SK-N-SH (cell line): ENCODE results near the gene APP. TPM values are rescaled to one million over a fixed set of nuclear protein-coding genes. Genes with fewer than 3 reads are reported as not detected.

Experiments used
- CTCF ChIA-PET: fragments of 300-600, 350-600 bp; formaldehyde crosslinking; extraction: SDS; loops from one replicate; lab custom pipeline; 2021; lab: Yijun Ruan, JAX
- POLR2A ChIA-PET: fragments of 350-600 bp; sonication (Branson Sonifier 250); formaldehyde crosslinking; extraction: SDS; loops from one replicate; lab custom pipeline; 2020; ENCODE audit warnings: antibody characterized with exemption, inconsistent platforms; lab: Yijun Ruan, JAX
- DNase-seq: peaks from one replicate; pipeline ENCODE4 v3.0.0; 2012
- H2AFZ ChIP-seq: fragments of 200-600 bp; sonication (generic); 2 replicates; pipeline ENCODE4 v1.8.1; 2016; ENCODE audit warnings: antibody characterized with exemption, mild to moderate bottlenecking, low read depth
- H3F3A ChIP-seq: fragments of 200-600 bp; sonication (generic); replicated peaks from 2 replicates; pipeline ENCODE3; 2016; ENCODE audit warnings: antibody characterized with exemption, mild to moderate bottlenecking; ENCODE audit not compliant: insufficient read depth
- H3K27ac ChIP-seq, 2 experiments: fragments of 200-500 bp in 1 of 2; fragments of 200-600 bp in 1 of 2; sonication (Bioruptor generic) in 1 of 2; sonication (generic), shearing (Covaris generic) in 1 of 2; 2 replicates each; pipeline versions ENCODE4 v1.5.1 to v1.6.1; 2014 to 2016; ENCODE audit warnings: low read depth in 2 of 2, inconsistent platforms in 1 of 2, low read length in 1 of 2, mild to moderate bottlenecking in 1 of 2, mixed read lengths in 1 of 2
- H3K27me3 ChIP-seq: fragments of 200-600 bp; sonication (generic), shearing (Covaris generic); 2 replicates; pipeline ENCODE4 v1.6.1; 2016; ENCODE audit warnings: mixed run types; ENCODE audit not compliant: insufficient read depth
- H3K36me3 ChIP-seq, 2 experiments: fragments of 200-500 bp in 1 of 2; fragments of 200-600 bp in 1 of 2; sonication (Bioruptor generic) in 1 of 2; sonication (generic) in 1 of 2; replicated peaks in 1 of 2; 2 replicates each; pipeline versions ENCODE3 to v1.5.1; 2014 to 2016; ENCODE audit warnings: low read length in 1 of 2, mild to moderate bottlenecking in 1 of 2; ENCODE audit not compliant: insufficient read depth in 2 of 2, control insufficient read depth in 1 of 2
- H3K4me1 ChIP-seq, 2 experiments: fragments of 200-500 bp in 1 of 2; fragments of 200-600 bp in 1 of 2; sonication (Bioruptor generic) in 1 of 2; sonication (generic), shearing (Covaris generic) in 1 of 2; 2 replicates each; pipeline versions ENCODE4 v1.5.1 to v1.6.1; 2014 to 2016; ENCODE audit warnings: low read depth in 1 of 2, low read length in 1 of 2, mixed run types in 1 of 2; ENCODE audit not compliant: insufficient read depth in 2 of 2, control insufficient read depth in 1 of 2
- H3K4me2 ChIP-seq: fragments of 200-600 bp; sonication (generic), shearing (Covaris generic); 2 replicates; pipeline ENCODE4 v1.6.1; 2017; ENCODE audit warnings: mixed run types
- H3K4me3 ChIP-seq, 2 experiments: fragments of 200-500 bp in 1 of 2; fragments of 200-600 bp in 1 of 2; sonication (Bioruptor generic) in 1 of 2; sonication (generic), shearing (Covaris generic) in 1 of 2; 2 replicates each; pipeline versions ENCODE4 v1.5.1 to v1.8.1; 2014 to 2016; ENCODE audit warnings: low read depth in 2 of 2, inconsistent platforms in 1 of 2, low read length in 1 of 2, mild to moderate bottlenecking in 1 of 2, mixed read lengths in 1 of 2, moderate library complexity in 1 of 2
- H3K79me2 ChIP-seq: fragments of 200-600 bp; sonication (generic); 2 replicates; pipeline ENCODE4 v1.8.1; 2017; ENCODE audit warnings: mild to moderate bottlenecking; ENCODE audit not compliant: insufficient read depth
- H3K9ac ChIP-seq: fragments of 200-600 bp; sonication (generic); 2 replicates; pipeline ENCODE4 v1.6.1; 2017; ENCODE audit warnings: mixed run types
- H3K9me2 ChIP-seq: fragments of 200-600 bp; sonication (generic); 2 replicates; pipeline ENCODE4 v1.6.1; 2017; ENCODE audit warnings: mixed run types
- H3K9me3 ChIP-seq: fragments of 200-600 bp; sonication (generic); 2 replicates; pipeline ENCODE4 v1.6.1; 2017; ENCODE audit warnings: mixed run types, mild to moderate bottlenecking, moderate library complexity
- H4K20me1 ChIP-seq: fragments of 200-600 bp; sonication (generic); 2 replicates; pipeline ENCODE4 v1.6.1; 2017; ENCODE audit warnings: mild to moderate bottlenecking, mixed run types; ENCODE audit not compliant: insufficient read depth
- CHD2 ChIP-seq: fragments of 150-350 bp; IDR thresholded peaks from 2 replicates; pipeline ENCODE4 v1.6.1; 2018; ENCODE audit warnings: low read length; ENCODE audit not compliant: partially characterized antibody
- CTCF ChIP-seq: fragments of 200-600 bp; sonication (generic); IDR thresholded peaks from 2 replicates; pipeline ENCODE4 v1.6.1; 2017; ENCODE audit warnings: antibody characterized with exemption, mild to moderate bottlenecking, moderate library complexity
- ELF1 ChIP-seq: IDR thresholded peaks from 2 replicates; pipeline ENCODE4 v1.4.0; 2012
- EZH2phosphoT487 ChIP-seq: fragments of 200-600 bp; sonication (generic); IDR thresholded peaks from 2 replicates; pipeline ENCODE4 v1.6.1; 2017; ENCODE audit warnings: low read depth, mixed run types, mild to moderate bottlenecking, antibody characterized with exemption, moderate library complexity, borderline replicate concordance
- FOSL2 ChIP-seq: IDR thresholded peaks from 2 replicates; pipeline ENCODE4 v1.4.0; 2012; ENCODE audit warnings: low read depth, mild to moderate bottlenecking, moderate library complexity, borderline replicate concordance
- FOXJ3 ChIP-seq: sonication (generic); formaldehyde crosslinking; IDR thresholded peaks from 2 replicates; pipeline ENCODE4 v1.5.1; 2020; ENCODE audit warnings: mild to moderate bottlenecking, missing genetic modification reagents
- MEF2A ChIP-seq: IDR thresholded peaks from 2 replicates; pipeline ENCODE4 v1.4.0; 2012; ENCODE audit warnings: low read depth, borderline replicate concordance
- MXI1 ChIP-seq: IDR thresholded peaks from 2 replicates; pipeline ENCODE4 v1.6.1; 2012; ENCODE audit warnings: mild to moderate bottlenecking, low read depth, low read length, improper control_type of control experiment
- NFIC ChIP-seq: IDR thresholded peaks from 2 replicates; pipeline ENCODE4 v1.4.0; 2012; ENCODE audit warnings: borderline replicate concordance
- RAD21 ChIP-seq: IDR thresholded peaks from 2 replicates; pipeline ENCODE4 v1.6.1; 2012; ENCODE audit warnings: mild to moderate bottlenecking, low read length
- RCOR1 ChIP-seq: fragments of 150-350 bp; IDR thresholded peaks from 2 replicates; pipeline ENCODE4 v1.6.1; 2017; ENCODE audit warnings: antibody characterized with exemption, low read length
- RFX5 ChIP-seq: IDR thresholded peaks from 2 replicates; pipeline ENCODE4 v1.6.1; 2012; ENCODE audit warnings: mild to moderate bottlenecking, improper control_type of control experiment, low read length
- SIN3A ChIP-seq: IDR thresholded peaks from 2 replicates; pipeline ENCODE4 v1.6.1; 2012; ENCODE audit warnings: low read depth, mild to moderate bottlenecking, low read length, moderate library complexity, borderline replicate concordance
- TEAD4 ChIP-seq: IDR thresholded peaks from 2 replicates; pipeline ENCODE4 v1.4.0; 2012; ENCODE audit warnings: mild to moderate bottlenecking, borderline replicate concordance; ENCODE audit not compliant: insufficient read depth
- YY1 ChIP-seq: IDR thresholded peaks from 2 replicates; pipeline ENCODE4 v1.4.0; 2012; ENCODE audit warnings: low read depth, mild to moderate bottlenecking
- WGBS: methylation state at CpG from one replicate; pipeline ENCODE4 v1.1.6; 2017; ENCODE audit warnings: low lambda C conversion rate; 5-methylcytosine and 5-hydroxymethylcytosine counted together
- polyA plus RNA-seq, 3 experiments: library from polyadenylated mRNA; depleted of rRNA; stranded (reverse); fragments of >200 nt; gene quantifications; 2 replicates each; pipeline ENCODE4 v1.2.3, GENCODE V29; 2012
- TF ChIP-seq, protein P1 (sequence below): fragments of 150-350 bp; IDR thresholded peaks from 2 replicates; pipeline ENCODE4 v1.6.1; 2017; ENCODE audit warnings: antibody characterized with exemption, low read length, low read depth, borderline replicate concordance
- TF ChIP-seq, protein P2 (sequence below): IDR thresholded peaks from 2 replicates; pipeline ENCODE4 v1.4.0; 2012; ENCODE audit warnings: low read depth, borderline replicate concordance
- TF ChIP-seq, protein P3 (sequence below): fragments of 150-350 bp; IDR thresholded peaks from 2 replicates; pipeline ENCODE4 v1.6.1; 2016; ENCODE audit warnings: mild to moderate bottlenecking, low read depth, low read length
- TF ChIP-seq, protein P4 (sequence below): IDR thresholded peaks from 2 replicates; pipeline ENCODE4 v1.4.0; 2012; ENCODE audit warnings: low read depth

APP gene
- polyA plus RNA-seq, 1 of the 3 experiments (the other 2 are of a cell fraction), result 780 TPM

DNA sequence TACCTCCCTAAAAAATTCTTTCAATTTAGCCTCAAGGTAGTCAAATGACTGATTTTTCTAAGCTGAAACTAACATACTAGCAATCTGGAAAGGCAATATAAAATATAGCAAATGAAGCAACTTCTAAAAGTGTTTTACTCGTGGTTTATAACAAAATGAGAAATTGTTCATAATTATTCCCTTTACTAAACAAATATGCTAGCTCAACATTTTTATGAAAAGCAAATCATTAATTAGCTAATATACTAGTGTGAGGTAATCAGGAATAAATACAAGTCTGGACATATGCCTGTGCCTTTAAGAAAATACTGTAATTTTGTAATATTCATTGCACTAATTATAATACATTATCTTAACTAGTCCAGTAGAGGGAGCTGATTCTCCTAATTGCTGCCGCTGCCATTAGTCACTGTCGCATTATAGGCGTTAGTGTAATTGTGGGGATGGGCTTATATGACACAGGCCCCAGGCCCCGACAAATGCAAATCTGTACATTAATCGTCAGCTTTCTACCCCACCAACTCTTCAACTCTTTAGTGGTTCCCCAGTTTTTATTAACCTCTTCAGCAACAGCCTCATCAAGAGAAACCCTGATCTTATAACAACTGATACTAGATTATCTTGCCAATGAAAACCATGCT lies 274.9 kb downstream of the APP start (continued):
- TF ChIP-seq YY1, result no peak
- no peak for TF ChIP-seq FOSL2

DNA sequence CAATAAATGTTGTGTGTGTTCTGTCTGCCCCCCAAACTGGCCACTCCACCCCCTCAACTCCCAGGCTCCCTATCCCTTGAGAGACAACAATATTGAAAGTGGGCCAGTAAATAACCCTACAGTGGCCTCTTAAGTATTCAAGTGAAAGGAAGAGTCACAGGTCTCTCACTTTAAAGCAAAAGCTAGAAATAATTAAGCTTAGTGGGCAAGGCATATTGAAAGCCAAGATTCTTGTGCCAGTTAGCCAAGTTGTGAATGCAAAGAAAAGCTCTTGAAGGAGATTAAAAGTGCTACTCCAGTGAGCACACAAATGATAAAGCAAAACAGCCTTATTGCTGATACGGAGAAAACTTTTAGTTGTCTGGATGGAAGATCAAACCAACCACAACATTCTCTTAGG lies 277.4 kb downstream of the APP start:
- no peak for TF ChIP-seq RAD21
- TF ChIP-seq NFIC, result no peak
- TF ChIP-seq SIN3A, result no peak
- no peak for TF ChIP-seq RFX5
- TF ChIP-seq, protein P1, sequence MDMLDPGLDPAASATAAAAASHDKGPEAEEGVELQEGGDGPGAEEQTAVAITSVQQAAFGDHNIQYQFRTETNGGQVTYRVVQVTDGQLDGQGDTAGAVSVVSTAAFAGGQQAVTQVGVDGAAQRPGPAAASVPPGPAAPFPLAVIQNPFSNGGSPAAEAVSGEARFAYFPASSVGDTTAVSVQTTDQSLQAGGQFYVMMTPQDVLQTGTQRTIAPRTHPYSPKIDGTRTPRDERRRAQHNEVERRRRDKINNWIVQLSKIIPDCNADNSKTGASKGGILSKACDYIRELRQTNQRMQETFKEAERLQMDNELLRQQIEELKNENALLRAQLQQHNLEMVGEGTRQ, result no peak
- TF ChIP-seq, protein P2, sequence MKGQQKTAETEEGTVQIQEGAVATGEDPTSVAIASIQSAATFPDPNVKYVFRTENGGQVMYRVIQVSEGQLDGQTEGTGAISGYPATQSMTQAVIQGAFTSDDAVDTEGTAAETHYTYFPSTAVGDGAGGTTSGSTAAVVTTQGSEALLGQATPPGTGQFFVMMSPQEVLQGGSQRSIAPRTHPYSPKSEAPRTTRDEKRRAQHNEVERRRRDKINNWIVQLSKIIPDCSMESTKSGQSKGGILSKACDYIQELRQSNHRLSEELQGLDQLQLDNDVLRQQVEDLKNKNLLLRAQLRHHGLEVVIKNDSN, result no peak
- no peak for TF ChIP-seq FOXJ3 (CRISPR knock-in tag)
- TF ChIP-seq, protein P3, sequence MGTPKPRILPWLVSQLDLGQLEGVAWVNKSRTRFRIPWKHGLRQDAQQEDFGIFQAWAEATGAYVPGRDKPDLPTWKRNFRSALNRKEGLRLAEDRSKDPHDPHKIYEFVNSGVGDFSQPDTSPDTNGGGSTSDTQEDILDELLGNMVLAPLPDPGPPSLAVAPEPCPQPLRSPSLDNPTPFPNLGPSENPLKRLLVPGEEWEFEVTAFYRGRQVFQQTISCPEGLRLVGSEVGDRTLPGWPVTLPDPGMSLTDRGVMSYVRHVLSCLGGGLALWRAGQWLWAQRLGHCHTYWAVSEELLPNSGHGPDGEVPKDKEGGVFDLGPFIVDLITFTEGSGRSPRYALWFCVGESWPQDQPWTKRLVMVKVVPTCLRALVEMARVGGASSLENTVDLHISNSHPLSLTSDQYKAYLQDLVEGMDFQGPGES, result no peak
- TF ChIP-seq YY1, result no peak
- TF ChIP-seq EZH2phosphoT487, result no peak
- no peak for TF ChIP-seq ELF1
- no peak for TF ChIP-seq CTCF
- TF ChIP-seq RCOR1, result no peak
- no peak for TF ChIP-seq CHD2
- TF ChIP-seq, protein P4, sequence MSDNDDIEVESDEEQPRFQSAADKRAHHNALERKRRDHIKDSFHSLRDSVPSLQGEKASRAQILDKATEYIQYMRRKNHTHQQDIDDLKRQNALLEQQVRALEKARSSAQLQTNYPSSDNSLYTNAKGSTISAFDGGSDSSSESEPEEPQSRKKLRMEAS, result no peak
- TF ChIP-seq TEAD4, result no peak
- no peak for TF ChIP-seq MXI1
- TF ChIP-seq MEF2A, result no peak
- peaks cover 0 to 13% of the 10 kb centered on the region in 2 experiments; a peak in 2 of 4 replicates for H3K4me1 ChIP-seq
- 100% methylated on average over 1 of the region's 1 CpG for WGBS
- H3K9me3 ChIP-seq, result no peaks in the 10 kb centered on the region
- H3K27ac ChIP-seq, result no peak overlapping the region
- H3F3A ChIP-seq, result peaks cover 19% of the 10 kb centered on the region
- no peaks in the 10 kb centered on the region for H4K20me1 ChIP-seq
- no peak overlapping the region for H3K9ac ChIP-seq
- CTCF ChIA-PET, result interaction anchor here (1.2 to 1.4 kb wide), 2 partner anchors 10 to 12 kb away, joined by 3 to 4 read pairs; no protein-coding TSS in a partner anchor
- H3K9me2 ChIP-seq, result no peaks in the 10 kb centered on the region
- H2AFZ ChIP-seq, result no peak overlapping the region
- H3K4me2 ChIP-seq, result no peak overlapping the region
- no peak for DNase-seq
- no peaks in the 10 kb centered on the region for H3K79me2 ChIP-seq
- H3K27me3 ChIP-seq, result no peaks in the 10 kb centered on the region
- POLR2A ChIA-PET, result no interaction called here
- H3K36me3 ChIP-seq, result peaks cover 38 to 43% of the 10 kb centered on the region in 2 experiments
- H3K4me3 ChIP-seq, result no peak overlapping the region
